ENCODE measurements around the gene CTBS.

CTBS gene

GRCh38 chr1:84613887-84614286, 39.6 kb upstream of the CTBS start:
- Histone ChIP-seq H3K9me2 (replicated peaks; ENCODE audit: insufficient read depth, low read length) (no peaks in the 10 kb centered on the region), H3K27me3 (replicated peaks; ENCODE audit: insufficient read depth, low read length) (no peaks in the 10 kb centered on the region), H4K20me1 (ENCODE audit: insufficient read depth, low read length) (no peaks in the 10 kb centered on the region), H2AFZ (ENCODE audit: low read length) (no peak overlapping the region), H3K27ac (ENCODE audit: low read length) (no peak overlapping the region), H3K9ac (ENCODE audit: low read length) (no peak overlapping the region), H3F3A (ENCODE audit: insufficient read depth, low read length) (no peaks in the 10 kb centered on the region), H3K9me3 (replicated peaks; ENCODE audit: insufficient read depth, low read length) (no peaks in the 10 kb centered on the region), H3K4me3 (ENCODE audit: low read length) (no peak overlapping the region), H3K36me3 (replicated peaks; ENCODE audit: insufficient read depth, low read length) (no peaks in the 10 kb centered on the region), H3K4me2 (ENCODE audit: low read depth, low read length) (no peak overlapping the region), H3K79me2 (ENCODE audit: low read length) (no peaks in the 10 kb centered on the region), H3K4me1 (ENCODE audit: low read length) (no peaks in the 10 kb centered on the region)
- no peak for DNase-seq
- no peak for TF ChIP-seq EZH2phosphoT487 (IDR thresholded peaks at IDR 0.05; ENCODE audit: low read length)
- TF ChIP-seq EZH2 (optimal IDR thresholded peaks at IDR 0.05; ENCODE audit: low read depth, low read length), result no peak
- no peak for TF ChIP-seq CTCF (IDR thresholded peaks at IDR 0.05; ENCODE audit: low read length)

GRCh38 chr1:84613026-84613425, 38.8 kb upstream of the CTBS start:
- Histone ChIP-seq H3K9me2 (replicated peaks; ENCODE audit: insufficient read depth, low read length) (no peaks in the 10 kb centered on the region), H3K36me3 (replicated peaks; ENCODE audit: insufficient read depth, low read length) (no peaks in the 10 kb centered on the region), H2AFZ (ENCODE audit: low read length) (no peak overlapping the region), H3K4me2 (ENCODE audit: low read depth, low read length) (no peak overlapping the region), H3K4me1 (ENCODE audit: low read length) (no peaks in the 10 kb centered on the region), H4K20me1 (ENCODE audit: insufficient read depth, low read length) (no peaks in the 10 kb centered on the region), H3K27me3 (replicated peaks; ENCODE audit: insufficient read depth, low read length) (no peaks in the 10 kb centered on the region), H3K4me3 (ENCODE audit: low read length) (no peak overlapping the region), H3K79me2 (ENCODE audit: low read length) (no peaks in the 10 kb centered on the region), H3K9ac (ENCODE audit: low read length) (no peak overlapping the region), H3F3A (ENCODE audit: insufficient read depth, low read length) (no peaks in the 10 kb centered on the region), H3K9me3 (replicated peaks; ENCODE audit: insufficient read depth, low read length) (no peaks in the 10 kb centered on the region), H3K27ac (ENCODE audit: low read length) (no peak overlapping the region)
- DNase-seq, result no peak
- TF ChIP-seq EZH2 (optimal IDR thresholded peaks at IDR 0.05; ENCODE audit: low read depth, low read length) (no peak), CTCF (IDR thresholded peaks at IDR 0.05; ENCODE audit: low read length) (no peak), EZH2phosphoT487 (IDR thresholded peaks at IDR 0.05; ENCODE audit: low read length) (no peak)

- peak; percentile 15 for DNase-seq
These were observed 37.6 kb upstream of the CTBS start for GRCh38 chr1:84611796-84612195.

More at GRCh38 chr1:84611796-84612195, 37.6 kb upstream of the CTBS start:
- H3K79me2 ChIP-seq (ENCODE audit: low read length), result no peaks in the 10 kb centered on the region
- no peaks in the 10 kb centered on the region for H3K9me2 ChIP-seq (replicated peaks; ENCODE audit: insufficient read depth, low read length)
- H2AFZ ChIP-seq (ENCODE audit: low read length), result no peak overlapping the region
- H3K4me2 ChIP-seq (ENCODE audit: low read depth, low read length), result no peak overlapping the region
- H3K27me3 ChIP-seq (replicated peaks; ENCODE audit: insufficient read depth, low read length), result no peaks in the 10 kb centered on the region
- H3K9ac ChIP-seq (ENCODE audit: low read length), result no peak overlapping the region
- H3K4me3 ChIP-seq (ENCODE audit: low read length), result no peak overlapping the region
- TF ChIP-seq EZH2 (optimal IDR thresholded peaks at IDR 0.05; ENCODE audit: low read depth, low read length) (no peak), EZH2phosphoT487 (IDR thresholded peaks at IDR 0.05; ENCODE audit: low read length) (no peak), CTCF (IDR thresholded peaks at IDR 0.05; ENCODE audit: low read length) (no peak)
- no peaks in the 10 kb centered on the region for H3K9me3 ChIP-seq (replicated peaks; ENCODE audit: insufficient read depth, low read length)
- H4K20me1 ChIP-seq (ENCODE audit: insufficient read depth, low read length), result no peaks in the 10 kb centered on the region
- H3K27ac ChIP-seq (ENCODE audit: low read length), result peak overlapping the region; percentile 16; the same call in 1 of the 2 replicates
- no peaks in the 10 kb centered on the region for H3F3A ChIP-seq (ENCODE audit: insufficient read depth, low read length)
- no peaks in the 10 kb centered on the region for H3K4me1 ChIP-seq (ENCODE audit: low read length)
- no peaks in the 10 kb centered on the region for H3K36me3 ChIP-seq (replicated peaks; ENCODE audit: insufficient read depth, low read length)

All from MM.1S (cell line).